Adrenal gland (tissue), 5 donors: Measurements from ENCODE around the gene GLI1.

Experiments
- CTCF ChIP-seq, 6 experiments: fragments of 450-650 bp in 4 of 6; fragments of 200-600 bp in 2 of 6; sonication (generic) in 1 of 6; IDR thresholded peaks; 1 replicate in 5 of 6; 2 replicates in 1 of 6; pipeline versions ENCODE4 v1.5.1 to v1.8.0; 2016 to 2021; ENCODE audit warnings: antibody characterized with exemption in 6 of 6, mild to moderate bottlenecking in 2 of 6, moderate library complexity in 1 of 6
- POLR2A ChIP-seq, 2 donors: fragments of 450-650 bp; IDR thresholded peaks; one replicate each; pipeline ENCODE4 v1.6.1; 2017; ENCODE audit warnings: antibody characterized with exemption in 2 of 2, mild to moderate bottlenecking in 2 of 2, moderate library complexity in 1 of 2
- donor health status: DM: no; HTN: no; CAD: no.

DNA sequence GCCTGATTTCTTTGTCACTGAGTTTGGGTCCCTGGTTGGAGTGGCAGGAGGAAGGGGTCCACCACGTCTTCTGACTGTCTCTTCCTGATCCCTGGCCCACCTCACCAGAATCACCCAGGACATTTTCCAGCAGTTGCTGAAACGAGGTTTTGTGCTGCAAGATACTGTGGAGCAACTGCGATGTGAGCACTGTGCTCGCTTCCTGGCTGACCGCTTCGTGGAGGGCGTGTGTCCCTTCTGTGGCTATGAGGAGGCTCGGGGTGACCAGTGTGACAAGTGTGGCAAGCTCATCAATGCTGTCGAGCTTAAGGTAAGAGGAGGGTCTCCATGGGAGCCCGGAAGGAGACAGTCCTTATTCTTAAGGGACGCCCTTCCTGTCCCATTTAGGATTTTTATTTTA, 40.6 kb downstream of the GLI1 start:
- TF ChIP-seq CTCF (IDR thresholded peaks at IDR 0.05) (no peak), POLR2A (IDR thresholded peaks at IDR 0.05) (no peak)
